Measurements from ENCODE around the gene ESPNL.

ESPNL gene

GRCh38 chr2:238155051-238155760, 55.1 kb downstream of the ESPNL start:
- no peak for DNase-seq

GRCh38 chr2:238155761-238156694, 55.9 kb downstream of the ESPNL start:
- no peak for DNase-seq

GRCh38 chr2:238157506-238158017, 57.4 kb downstream of the ESPNL start:
- DNase-seq, result no peak

GRCh38 chr2:238158018-238158508, 57.9 kb downstream of the ESPNL start:
- no peak for DNase-seq

GRCh38 chr2:238158509-238159070, 58.5 kb downstream of the ESPNL start, which contains the start of gene ERFE:
TSS of gene ERFE (plus strand) at chr2:238158970. CDS start at chr2:238159008, 38 bp downstream.
- peak in 2 of 56 donors; percentile 32 to 46 for DNase-seq

- DNase-seq, result no peak
Measured at GRCh38 chr2:238159071-238159539, 59.0 kb downstream of the ESPNL start.

GRCh38 chr2:238159661-238160205, 59.6 kb downstream of the ESPNL start:
- DNase-seq, result no peak

- peak in 7 of 56 donors; percentile 8 to 47 (median 34) for DNase-seq
Measured at GRCh38 chr2:238160206-238161129, 60.3 kb downstream of the ESPNL start.

- no peak for DNase-seq
Measured at GRCh38 chr2:238161291-238162051, 61.3 kb downstream of the ESPNL start.

- no peak for DNase-seq
Measured at GRCh38 chr2:238162251-238162845, 62.2 kb downstream of the ESPNL start.

GRCh38 chr2:238162846-238163441, 62.8 kb downstream of the ESPNL start:
- no peak for DNase-seq

GRCh38 chr2:238163481-238164198, 63.5 kb downstream of the ESPNL start:
- DNase-seq, result no peak

GRCh38 chr2:238164906-238165287, 64.8 kb downstream of the ESPNL start:
- DNase-seq, result no peak

- DNase-seq, result no peak
Measured at GRCh38 chr2:238165288-238165921, 65.3 kb downstream of the ESPNL start.

GRCh38 chr2:238166391-238167343, 66.5 kb downstream of the ESPNL start:
- DNase-seq, result no peak

- no peak for DNase-seq
Measured at GRCh38 chr2:238167344-238167715, 67.2 kb downstream of the ESPNL start.
